Activated naive CD8-positive, alpha-beta T cell (primary cell): ENCODE measurements around the gene REM2.

Source experiments
- H3K27ac Mint-ChIP-seq: one replicate; pipeline ENCODE4 v1.8.0; 2021; ENCODE audit warnings: mixed read lengths
- H3K27me3 Mint-ChIP-seq: one replicate; pipeline ENCODE4 v1.8.0; 2021; ENCODE audit warnings: mixed read lengths
- H3K36me3 Mint-ChIP-seq: one replicate; pipeline ENCODE4 v1.8.0; 2021; ENCODE audit warnings: mixed read lengths
- H3K4me1 Mint-ChIP-seq: one replicate; pipeline ENCODE4 v1.8.0; 2021; ENCODE audit warnings: low read depth, mixed read lengths
- H3K4me3 Mint-ChIP-seq: one replicate; pipeline ENCODE4 v1.8.0; 2021; ENCODE audit warnings: mild to moderate bottlenecking, mixed read lengths
- H3K9me3 Mint-ChIP-seq: one replicate; pipeline ENCODE4 v1.8.0; 2021; ENCODE audit warnings: low read depth, mixed read lengths

Gene REM2

DNA sequence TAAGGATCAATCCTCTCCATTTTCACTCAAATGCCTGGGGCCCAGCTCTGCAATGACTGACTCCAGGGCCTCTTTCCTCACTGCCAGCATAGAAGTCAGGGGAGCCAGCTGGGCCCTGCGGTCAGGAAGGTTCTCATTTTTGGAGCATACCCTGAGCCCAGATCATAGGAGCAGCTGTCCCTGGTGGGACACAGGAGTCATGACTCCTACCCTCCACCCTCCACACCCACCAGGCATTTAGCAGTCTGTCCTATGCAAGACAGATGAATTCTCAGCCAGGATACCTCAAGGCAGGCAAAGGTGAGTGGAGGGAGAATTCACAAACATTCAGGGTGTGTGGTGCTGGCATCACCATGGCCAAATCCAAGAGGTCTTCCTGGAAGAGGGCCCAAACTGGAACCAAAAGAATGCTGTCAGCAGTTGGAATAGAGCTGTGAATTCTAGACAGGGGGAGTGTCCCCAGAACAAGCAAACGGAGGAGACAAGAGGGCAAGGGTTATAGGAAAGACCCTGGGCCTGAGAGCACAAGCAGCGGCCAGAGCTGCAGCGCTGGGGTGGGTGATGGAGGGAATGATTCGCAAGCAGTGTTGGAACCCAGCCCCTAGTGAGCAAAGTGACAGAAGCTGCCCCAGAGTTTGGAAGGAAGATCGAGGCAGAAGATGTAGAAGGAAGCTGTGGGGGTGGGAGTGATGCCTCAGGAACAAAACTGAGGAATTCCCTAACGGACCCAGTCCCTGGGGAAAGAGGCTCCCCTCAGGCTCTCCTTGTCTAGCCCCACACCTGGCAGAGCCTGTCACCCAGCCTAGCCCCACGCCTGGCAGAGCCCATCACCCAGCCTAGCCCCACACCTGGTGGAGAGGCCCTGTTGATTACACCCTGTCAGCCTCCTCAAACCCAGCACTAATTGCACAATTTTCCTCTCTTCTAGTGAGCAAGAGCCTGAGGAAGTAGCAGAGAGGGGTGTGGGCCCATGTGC, 4.5 kb upstream of the REM2 start:
- Mint-ChIP-seq H3K27ac (peak overlapping the region; percentile 41), H3K36me3 (no peaks in the 10 kb centered on the region), H3K27me3 (no peaks in the 10 kb centered on the region), H3K4me1 (peaks cover 24% of the 10 kb centered on the region), H3K4me3 (no peak overlapping the region), H3K9me3 (no peaks in the 10 kb centered on the region)

DNA sequence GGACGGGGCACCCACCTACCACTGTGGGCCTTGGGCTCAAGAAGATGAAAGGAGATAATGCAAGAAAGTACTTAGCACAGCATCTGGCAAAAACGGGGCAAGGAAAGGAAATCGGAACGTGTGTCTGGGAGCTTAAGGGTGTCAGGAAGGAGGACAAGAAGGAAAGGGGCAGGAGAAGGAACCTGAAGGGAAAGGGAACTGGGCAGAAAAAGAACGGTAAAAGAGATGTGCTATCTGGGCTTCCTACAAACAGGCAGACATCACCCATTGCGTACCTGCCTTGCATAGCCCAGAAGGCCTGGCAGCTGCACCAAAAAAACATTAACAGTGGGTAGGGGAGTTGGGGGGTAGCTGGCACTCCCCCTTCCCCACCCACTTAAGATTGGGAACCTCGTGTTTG, 958 bp upstream of the REM2 start:
- Mint-ChIP-seq H3K27ac (no peak overlapping the region), H3K27me3 (no peaks in the 10 kb centered on the region), H3K4me1 (peaks cover 26% of the 10 kb centered on the region), H3K4me3 (no peak overlapping the region), H3K36me3 (no peaks in the 10 kb centered on the region), H3K9me3 (no peaks in the 10 kb centered on the region)

DNA sequence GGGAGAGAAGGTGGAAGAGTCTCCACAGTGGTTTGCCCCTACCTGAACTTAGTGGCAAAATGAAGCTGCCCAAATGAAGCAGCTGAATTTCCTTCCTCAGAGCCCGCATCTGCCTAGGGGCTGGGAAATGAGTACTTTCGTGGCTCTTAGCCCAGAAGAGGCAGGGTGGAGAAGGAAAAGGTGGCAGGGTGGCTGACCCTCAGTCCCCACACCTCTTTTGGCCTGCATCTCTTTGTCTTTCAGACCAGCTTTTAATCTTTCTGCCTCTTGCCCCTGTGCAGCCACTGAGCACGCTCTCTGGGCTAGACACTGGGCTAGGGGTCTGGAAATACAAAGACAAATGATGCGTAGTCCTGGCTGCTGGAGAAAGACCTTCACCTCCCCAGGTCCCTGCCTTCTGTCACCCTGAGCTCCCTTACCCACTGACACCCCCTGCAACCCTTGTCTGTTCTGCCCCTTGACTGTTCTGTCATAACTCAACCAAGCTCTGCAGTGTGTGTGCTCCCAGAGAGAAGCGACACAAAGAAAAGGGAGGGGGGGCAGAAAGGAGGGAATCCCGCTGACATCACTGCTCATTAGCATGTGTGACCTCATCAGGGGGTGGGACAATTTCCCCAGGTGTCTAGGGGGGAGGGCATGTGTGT, 371 bp upstream of the REM2 start:
- Mint-ChIP-seq H3K4me1 (peaks cover 32% of the 10 kb centered on the region), H3K27me3 (no peaks in the 10 kb centered on the region), H3K4me3 (no peak overlapping the region), H3K36me3 (no peaks in the 10 kb centered on the region), H3K27ac (no peak overlapping the region), H3K9me3 (no peaks in the 10 kb centered on the region)

DNA sequence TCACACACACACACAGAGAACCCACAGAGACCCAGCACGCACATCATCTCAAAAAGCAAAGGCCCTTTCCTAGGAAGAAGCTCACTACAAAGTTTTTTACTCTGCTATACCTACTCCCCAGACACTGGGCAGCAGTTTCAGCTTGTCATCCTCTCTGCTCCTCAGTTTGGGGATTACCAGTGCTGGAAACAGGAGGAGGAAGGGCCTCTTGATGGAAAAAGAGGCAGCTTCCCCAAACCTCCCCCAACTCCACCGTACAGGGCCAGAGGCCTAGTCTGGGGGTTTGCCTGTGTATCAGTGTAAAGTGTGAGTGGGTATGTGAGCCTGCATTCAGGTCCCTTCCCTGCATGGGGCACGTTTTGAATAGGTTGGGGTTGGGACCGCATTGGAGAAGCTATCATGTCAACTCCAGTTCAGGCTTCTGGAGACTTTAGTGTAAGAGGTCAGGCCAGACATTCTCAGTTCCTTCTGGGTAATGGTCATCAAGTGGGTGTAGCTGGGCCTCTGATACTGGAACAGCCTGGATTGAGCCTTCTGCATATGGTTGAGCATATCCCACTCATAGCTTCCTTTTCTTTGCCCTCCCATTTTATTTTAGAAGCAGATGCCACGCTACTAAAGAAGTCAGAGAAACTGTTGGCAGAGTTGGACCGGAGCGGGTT, 1.2 kb downstream of the REM2 start:
- Mint-ChIP-seq H3K9me3 (no peaks in the 10 kb centered on the region), H3K36me3 (no peaks in the 10 kb centered on the region), H3K27ac (no peak overlapping the region), H3K4me1 (peaks cover 42% of the 10 kb centered on the region), H3K27me3 (no peaks in the 10 kb centered on the region), H3K4me3 (no peak overlapping the region)

DNA sequence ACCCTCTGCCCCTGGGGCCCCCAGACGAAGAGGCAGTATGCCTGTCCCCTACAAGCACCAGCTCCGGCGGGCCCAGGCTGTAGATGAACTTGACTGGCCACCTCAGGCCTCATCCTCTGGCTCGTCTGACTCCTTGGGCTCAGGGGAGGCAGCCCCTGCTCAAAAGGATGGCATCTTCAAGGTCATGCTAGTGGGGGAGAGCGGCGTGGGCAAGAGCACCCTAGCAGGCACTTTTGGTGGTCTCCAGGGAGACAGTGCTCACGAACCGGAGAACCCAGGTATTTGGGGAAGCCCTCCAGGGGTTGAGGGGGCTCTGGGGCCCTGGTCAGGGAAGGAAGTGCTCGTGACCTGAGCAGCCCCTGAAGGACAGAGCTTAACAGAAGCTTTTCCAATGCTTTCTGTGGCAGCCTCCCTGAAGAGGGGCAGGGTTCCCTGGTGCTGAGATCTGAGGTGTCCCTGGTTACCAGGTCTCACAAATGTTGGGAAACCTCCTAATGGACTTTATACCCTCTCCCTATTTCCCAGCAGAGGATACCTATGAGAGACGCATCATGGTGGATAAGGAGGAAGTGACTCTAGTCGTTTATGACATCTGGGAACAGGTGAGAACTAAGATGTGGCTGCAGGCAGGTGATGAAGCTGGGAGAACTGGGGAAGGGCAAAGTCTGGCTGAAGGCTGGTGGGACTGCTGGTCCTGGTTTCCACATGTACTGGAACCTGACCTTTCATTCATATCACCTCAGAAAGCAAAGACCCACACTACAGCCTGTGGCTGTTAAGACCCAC, 1.9 kb downstream of the REM2 start:
- Mint-ChIP-seq H3K27ac (peak overlapping the region; percentile 58), H3K4me1 (peaks cover 46% of the 10 kb centered on the region), H3K4me3 (peak overlapping the region; percentile 7), H3K9me3 (no peaks in the 10 kb centered on the region), H3K36me3 (no peaks in the 10 kb centered on the region), H3K27me3 (no peaks in the 10 kb centered on the region)

DNA sequence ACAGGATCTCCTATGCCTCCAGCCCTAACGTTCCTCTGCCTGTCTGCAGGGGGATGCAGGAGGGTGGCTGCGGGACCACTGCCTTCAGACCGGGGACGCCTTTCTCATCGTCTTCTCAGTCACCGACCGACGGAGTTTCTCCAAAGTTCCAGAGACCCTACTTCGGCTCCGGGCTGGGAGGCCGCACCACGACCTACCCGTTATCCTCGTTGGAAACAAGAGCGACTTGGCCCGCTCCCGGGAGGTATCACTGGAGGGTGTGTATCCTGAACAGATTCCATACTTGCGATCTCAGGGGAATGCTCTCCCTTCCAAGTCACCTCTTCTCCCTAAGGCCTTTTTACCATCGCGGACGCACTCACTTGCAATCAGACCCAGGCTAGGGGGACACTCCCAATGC, 3.0 kb downstream of the REM2 start:
- Mint-ChIP-seq H3K36me3 (no peaks in the 10 kb centered on the region), H3K27me3 (no peaks in the 10 kb centered on the region), H3K9me3 (no peaks in the 10 kb centered on the region), H3K27ac (no peak overlapping the region), H3K4me1 (peaks cover 50% of the 10 kb centered on the region), H3K4me3 (peak overlapping the region; percentile 57)

DNA sequence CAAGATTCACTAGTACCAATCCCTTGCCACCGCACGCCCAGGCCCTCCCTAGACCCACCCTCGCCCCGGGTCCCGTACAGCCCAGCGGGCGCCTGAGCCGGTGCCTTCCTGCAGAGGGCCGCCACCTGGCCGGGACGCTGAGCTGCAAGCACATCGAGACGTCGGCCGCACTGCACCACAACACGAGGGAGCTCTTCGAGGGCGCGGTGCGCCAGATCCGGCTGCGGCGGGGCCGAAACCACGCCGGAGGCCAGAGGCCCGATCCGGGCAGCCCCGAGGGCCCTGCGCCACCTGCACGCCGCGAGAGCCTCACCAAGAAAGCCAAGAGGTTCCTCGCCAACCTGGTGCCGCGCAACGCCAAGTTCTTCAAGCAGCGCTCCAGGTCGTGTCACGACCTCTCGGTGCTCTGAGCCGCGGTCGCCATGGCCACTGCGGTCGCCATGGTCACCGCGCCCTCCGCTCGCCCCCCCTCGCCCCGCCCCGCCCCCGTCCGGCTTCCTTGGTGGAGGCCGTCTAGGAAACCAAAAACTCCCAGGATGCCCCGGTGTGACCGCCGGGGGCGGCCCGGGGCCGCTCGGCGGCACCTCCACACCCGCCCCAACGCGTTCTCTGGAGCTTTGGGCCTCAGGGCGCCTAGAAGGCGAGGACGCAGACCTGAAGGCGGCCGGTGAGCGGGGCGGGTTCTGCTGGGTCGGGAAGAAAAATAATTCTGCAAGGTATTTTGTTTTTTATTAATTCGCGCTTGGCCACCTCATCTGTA, 3.7 kb downstream of the REM2 start:
- Mint-ChIP-seq H3K9me3 (no peaks in the 10 kb centered on the region), H3K27me3 (no peaks in the 10 kb centered on the region), H3K27ac (peak overlapping the region; percentile 79), H3K4me3 (peak overlapping the region; percentile 84), H3K36me3 (no peaks in the 10 kb centered on the region), H3K4me1 (peaks cover 50% of the 10 kb centered on the region)

DNA sequence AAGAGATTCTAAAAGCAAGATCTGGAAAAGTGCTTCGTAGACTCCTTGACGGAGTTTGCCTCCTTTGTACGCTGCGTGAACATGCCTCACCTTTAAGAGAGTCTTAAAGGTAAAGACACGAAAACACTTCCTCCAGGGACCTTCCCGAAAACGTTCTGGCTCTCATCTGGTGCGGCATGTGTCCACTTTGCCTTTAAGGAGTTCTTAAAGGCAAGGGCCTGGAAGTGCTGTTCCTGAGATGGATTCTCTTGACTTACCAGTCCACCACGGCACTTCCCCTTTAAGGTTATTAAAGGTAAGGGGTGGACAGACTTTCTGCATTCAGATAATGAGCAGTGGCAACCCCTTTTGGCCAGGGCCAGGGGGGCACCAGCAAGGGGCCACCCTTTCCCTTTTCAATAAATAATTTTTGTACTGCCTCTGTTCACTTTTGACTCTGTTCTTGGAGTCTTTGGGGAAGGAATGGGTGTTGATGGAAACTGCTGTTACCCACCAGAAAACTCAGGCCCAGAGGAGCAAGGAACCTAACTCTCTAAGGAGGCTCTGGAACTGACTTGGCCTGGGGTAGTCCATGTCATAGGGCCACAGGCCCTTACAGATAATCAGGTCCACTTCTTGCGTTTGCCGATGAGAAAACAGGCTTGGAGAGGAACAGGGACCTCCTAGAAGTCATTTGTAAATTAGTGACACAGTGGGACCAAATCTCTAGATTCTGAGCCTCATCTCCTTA, 4.4 kb downstream of the REM2 start:
- peaks cover 46% of the 10 kb centered on the region for H3K4me1 Mint-ChIP-seq
- peak overlapping the region; percentile 84 for H3K4me3 Mint-ChIP-seq
- no peaks in the 10 kb centered on the region for H3K36me3 Mint-ChIP-seq
- H3K27me3 Mint-ChIP-seq: no peaks in the 10 kb centered on the region
- peak overlapping the region; percentile 79 for H3K27ac Mint-ChIP-seq
- no peaks in the 10 kb centered on the region for H3K9me3 Mint-ChIP-seq

DNA sequence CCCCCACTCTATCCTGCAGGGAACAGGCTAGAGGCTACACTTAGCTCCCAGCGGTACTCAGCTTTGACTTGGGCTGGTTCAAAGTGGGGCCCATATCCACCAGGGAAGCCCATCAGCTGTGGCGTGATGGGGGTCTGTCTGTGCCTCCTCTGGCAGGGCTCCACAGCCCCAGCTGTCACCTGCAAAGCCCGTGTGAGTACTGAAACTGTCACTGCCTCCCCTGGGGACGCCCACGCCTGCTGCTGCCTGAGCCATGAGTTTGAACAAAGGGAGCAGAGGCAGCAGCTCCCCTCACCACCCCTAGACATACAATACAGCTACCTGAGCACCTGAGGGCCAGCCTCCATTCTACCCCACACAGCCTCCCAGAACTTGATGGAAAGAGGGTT, 5.0 kb downstream of the REM2 start:
- Mint-ChIP-seq H3K36me3 (no peaks in the 10 kb centered on the region), H3K27me3 (no peaks in the 10 kb centered on the region), H3K9me3 (no peaks in the 10 kb centered on the region), H3K4me1 (peaks cover 42% of the 10 kb centered on the region), H3K27ac (peak overlapping the region; percentile 29), H3K4me3 (peak overlapping the region; percentile 84)

DNA sequence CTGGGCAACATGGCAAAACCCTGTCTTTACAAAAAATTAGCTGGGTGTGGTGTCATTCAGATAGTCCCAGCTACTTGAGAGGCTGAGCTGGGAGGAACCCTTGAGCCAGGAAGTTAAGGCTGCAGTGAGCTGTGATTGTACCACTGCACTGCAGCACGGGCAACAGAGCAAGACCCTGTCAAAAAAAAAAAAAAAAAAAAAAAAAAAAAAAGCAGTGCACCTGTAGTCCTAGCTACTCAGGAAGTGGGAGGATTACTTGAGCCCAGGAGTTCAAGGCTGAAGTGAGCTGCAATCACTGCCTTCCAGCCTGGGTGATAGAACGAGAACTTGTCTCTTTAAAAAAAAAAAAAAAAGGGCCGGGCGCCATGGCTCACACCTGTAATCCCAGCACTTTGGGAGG, 5.6 kb downstream of the REM2 start:
- Mint-ChIP-seq H3K36me3 (no peaks in the 10 kb centered on the region), H3K4me3 (no peak overlapping the region), H3K27me3 (no peaks in the 10 kb centered on the region), H3K27ac (no peak overlapping the region), H3K4me1 (peaks cover 37% of the 10 kb centered on the region), H3K9me3 (no peaks in the 10 kb centered on the region)

DNA sequence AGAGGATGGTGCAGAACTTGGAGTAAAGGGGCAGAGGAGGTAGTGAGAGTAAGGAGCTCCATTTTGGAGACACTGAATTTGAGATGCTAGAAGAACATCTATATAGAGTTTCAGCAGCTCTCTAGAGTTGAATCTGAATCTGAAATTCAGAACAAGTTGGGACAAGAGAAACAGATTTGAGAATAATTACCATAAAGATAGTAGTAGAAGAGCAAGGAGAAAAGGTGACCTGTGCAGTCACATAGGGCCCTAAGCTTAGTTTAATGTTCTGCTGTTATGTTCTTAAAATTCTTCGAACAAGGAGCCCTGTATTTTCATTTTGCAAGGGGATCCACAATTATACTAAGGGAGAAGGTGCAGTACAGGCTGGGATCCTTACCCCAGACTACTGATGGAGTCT, 7.4 kb downstream of the REM2 start:
- no peak overlapping the region for H3K27ac Mint-ChIP-seq
- H3K9me3 Mint-ChIP-seq: no peaks in the 10 kb centered on the region
- H3K36me3 Mint-ChIP-seq: no peaks in the 10 kb centered on the region
- H3K27me3 Mint-ChIP-seq: no peaks in the 10 kb centered on the region
- peaks cover 30% of the 10 kb centered on the region for H3K4me1 Mint-ChIP-seq
- no peak overlapping the region for H3K4me3 Mint-ChIP-seq

DNA sequence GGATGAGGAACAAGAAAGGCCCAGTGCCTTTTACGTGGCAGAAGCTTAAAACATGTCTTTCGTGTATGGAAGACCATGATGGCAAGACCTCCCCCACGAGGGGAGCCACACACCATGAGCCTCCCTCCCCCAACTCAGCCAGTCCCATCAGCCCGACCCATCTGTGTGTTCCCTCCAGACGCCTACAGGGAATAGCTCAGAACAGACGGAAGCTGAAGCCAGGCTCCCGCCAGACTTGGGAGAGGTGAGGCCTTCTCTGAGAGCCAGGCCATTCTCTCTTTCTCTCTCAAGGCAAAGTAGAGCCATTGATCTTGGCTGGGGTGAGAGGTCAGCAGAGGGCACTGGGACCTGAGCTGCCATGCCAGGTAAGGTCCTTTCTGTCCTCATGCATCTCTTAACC, 9.5 kb downstream of the REM2 start:
- Mint-ChIP-seq H3K4me3 (no peak overlapping the region), H3K9me3 (no peaks in the 10 kb centered on the region), H3K27ac (no peak overlapping the region), H3K27me3 (no peaks in the 10 kb centered on the region), H3K36me3 (no peaks in the 10 kb centered on the region), H3K4me1 (peaks cover 20% of the 10 kb centered on the region)

DNA sequence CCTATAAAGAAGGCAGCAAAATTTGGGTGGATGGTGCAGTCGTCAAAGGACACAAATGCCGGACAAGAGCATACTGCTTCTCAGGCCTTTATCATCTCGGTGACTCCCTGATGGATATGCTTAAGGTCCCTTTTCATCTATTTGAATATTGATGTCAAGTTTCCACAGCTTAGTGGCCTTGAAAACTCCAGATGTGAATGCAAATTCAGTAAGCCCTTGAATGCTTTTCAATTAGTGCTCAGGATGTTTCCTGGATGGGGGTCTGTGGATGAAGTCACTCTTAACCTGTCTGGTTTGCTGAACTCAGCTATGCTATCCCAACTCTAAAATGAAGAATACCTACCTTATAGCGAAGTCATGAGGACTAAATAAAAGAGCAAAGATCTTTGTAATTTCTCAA, 10.7 kb downstream of the REM2 start:
- H3K36me3 Mint-ChIP-seq: no peaks in the 10 kb centered on the region

More for the DNA sequence above, 10.7 kb downstream of the REM2 start:
- H3K4me1 Mint-ChIP-seq: peaks cover 16% of the 10 kb centered on the region
- H3K27ac Mint-ChIP-seq: no peak overlapping the region
- no peak overlapping the region for H3K4me3 Mint-ChIP-seq
- no peaks in the 10 kb centered on the region for H3K27me3 Mint-ChIP-seq
- H3K9me3 Mint-ChIP-seq: no peaks in the 10 kb centered on the region
